GM18858 (cell line): ENCODE data around the gene SMYD1.
"Not testable (repeated sequence)": the region's sequence is repeated elsewhere in the genome, so short reads cannot be mapped to it uniquely, and the experiment has no call there.

Experiments
- ATAC-seq: cut with Tn5 transposase; IDR thresholded peaks from one replicate; pipeline ENCODE4 v1.9.1; 2021; ENCODE audit not compliant: unreplicated experiment

The SMYD1 gene

GRCh38 chr2:88067598-88067997, at the start of gene SMYD1:
Gene SMYD1, plus strand, starts transcription at chr2:88067825. Its CDS starts 40 bp downstream, at chr2:88067865.
- no peak for ATAC-seq

DNA sequence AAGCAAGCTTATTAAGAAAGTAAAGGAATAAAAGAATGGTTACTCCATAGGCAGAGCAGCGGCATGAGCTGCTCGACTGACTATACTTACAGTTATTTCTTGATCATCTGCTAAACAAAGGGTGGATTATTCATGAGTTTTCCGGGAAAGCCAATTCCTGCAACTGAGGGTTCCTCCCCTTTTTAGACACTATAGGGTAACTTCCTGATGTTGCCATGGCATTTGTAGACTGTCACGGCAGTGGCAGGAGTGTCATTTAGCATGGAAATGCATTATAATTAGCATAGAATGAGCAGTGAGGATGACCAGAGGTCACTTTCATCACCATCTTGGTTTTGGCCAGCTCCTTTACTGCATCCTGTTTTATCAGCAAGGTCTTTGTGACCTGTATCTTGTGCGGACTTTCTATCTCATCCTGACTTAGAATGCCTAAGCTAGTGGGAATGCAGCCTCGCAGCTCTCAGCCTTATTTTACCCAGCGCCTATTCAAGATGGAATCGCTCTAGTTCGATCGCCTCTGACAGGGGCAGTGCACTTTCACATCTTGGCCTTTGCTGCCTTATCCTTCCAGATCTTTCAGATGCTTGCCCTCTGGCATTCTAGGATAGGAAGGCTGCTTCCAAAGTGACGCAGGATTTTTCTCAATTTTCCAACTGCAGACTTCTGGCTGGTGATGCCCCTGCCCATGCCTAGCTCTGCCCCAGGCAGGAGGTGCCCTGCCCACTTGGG, 49.4 kb upstream of the SMYD1 start:
- not testable (repeated sequence) for ATAC-seq

- ATAC-seq, result no peak
Measured at GRCh38 chr2:88018909-88019308, 48.7 kb upstream of the SMYD1 start.

- no peak for ATAC-seq
Measured at GRCh38 chr2:88019985-88020384, 47.6 kb upstream of the SMYD1 start.

GRCh38 chr2:88022669-88022921, 45.0 kb upstream of the SMYD1 start:
- no peak for ATAC-seq

GRCh38 chr2:88024509-88024908, 43.1 kb upstream of the SMYD1 start:
- ATAC-seq, result no peak

DNA sequence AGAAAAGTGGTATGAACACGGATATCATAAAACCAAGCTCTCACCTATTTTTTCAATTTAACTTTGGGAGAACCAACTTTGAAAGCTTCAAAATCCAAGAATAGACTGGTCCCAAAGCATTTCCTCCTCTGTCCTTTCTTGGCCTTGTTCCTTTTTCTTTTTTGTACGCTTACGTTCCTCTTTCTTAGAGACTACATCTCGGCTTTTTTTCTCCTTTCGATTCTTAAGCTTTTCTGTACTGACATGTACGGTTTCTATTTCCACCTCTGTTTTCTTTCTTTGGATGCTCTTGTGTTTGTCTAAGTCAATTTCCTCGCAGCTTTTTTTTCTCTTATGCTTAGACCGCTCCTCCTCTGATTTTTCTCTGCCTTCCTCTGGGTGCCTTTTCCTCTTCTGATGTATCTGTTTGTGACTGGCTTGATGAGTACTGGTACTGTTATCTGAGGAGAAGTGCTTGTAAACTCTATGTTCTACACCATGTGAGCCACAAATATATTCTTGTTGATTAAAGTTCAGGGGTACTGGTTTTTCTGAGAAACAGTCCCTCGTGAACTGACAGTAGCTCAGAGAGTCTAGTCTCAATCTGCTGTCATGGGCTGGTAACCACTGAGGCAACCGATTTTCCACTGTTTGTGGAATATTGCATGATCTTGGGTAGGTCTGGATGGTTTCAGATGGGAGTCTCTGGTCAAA, 39.8 kb upstream of the SMYD1 start:
- no peak for ATAC-seq

DNA sequence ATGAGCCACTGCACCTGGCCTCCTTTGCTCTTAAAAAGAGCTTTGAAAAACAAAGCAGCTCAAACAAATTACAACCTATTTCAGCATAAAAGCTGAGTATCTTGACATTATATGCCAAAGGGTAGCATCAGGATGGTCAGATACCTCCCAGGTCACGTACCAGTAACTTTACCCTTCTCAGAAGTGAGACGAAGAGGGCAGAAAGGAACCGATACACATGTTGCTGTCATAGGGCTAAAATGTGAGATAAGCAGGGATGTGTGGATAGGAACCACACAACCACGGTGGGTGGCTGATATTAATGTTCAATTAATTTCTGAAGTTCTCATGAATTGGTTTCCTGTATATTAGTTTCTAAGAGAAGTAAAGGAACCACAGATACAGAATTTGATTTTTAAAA, 38.7 kb upstream of the SMYD1 start:
- ATAC-seq, result no peak

GRCh38 chr2:88032070-88032702, 35.4 kb upstream of the SMYD1 start:
- no peak for ATAC-seq

- no peak for ATAC-seq
Measured at GRCh38 chr2:88036182-88036581, 31.4 kb upstream of the SMYD1 start.

GRCh38 chr2:88036606-88037005, 31.0 kb upstream of the SMYD1 start:
- no peak for ATAC-seq

- no peak for ATAC-seq
Measured at GRCh38 chr2:88038263-88039105, 29.1 kb upstream of the SMYD1 start.

GRCh38 chr2:88042476-88042875, 25.1 kb upstream of the SMYD1 start:
- no peak for ATAC-seq

GRCh38 chr2:88045561-88045960, 22.1 kb upstream of the SMYD1 start:
- not testable (repeated sequence) for ATAC-seq

- ATAC-seq, result no peak
Measured at GRCh38 chr2:88048541-88048940, 19.1 kb upstream of the SMYD1 start.

DNA sequence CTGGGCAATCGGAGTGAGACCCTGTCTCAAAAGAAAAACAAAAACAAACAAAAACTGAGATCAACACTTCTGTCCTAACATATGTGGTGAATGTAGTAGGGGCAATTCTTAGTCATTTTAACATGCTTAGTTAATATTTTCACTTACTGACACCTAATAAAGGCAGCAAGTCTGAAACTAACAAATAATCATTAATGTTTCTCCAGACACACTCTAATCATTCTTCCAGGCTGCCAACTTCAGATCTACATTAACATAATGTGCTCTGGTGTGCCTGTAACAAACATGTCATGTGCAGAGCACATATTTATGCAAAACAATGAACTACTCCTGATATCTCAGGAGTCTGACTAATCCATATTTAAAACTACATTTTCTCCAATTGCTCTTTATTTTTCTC, 18.0 kb upstream of the SMYD1 start:
- ATAC-seq, result no peak

- ATAC-seq, result no peak
Measured at GRCh38 chr2:88051792-88052191, 15.8 kb upstream of the SMYD1 start.

- ATAC-seq, result no peak
Measured at GRCh38 chr2:88053296-88053695, 14.3 kb upstream of the SMYD1 start.

DNA sequence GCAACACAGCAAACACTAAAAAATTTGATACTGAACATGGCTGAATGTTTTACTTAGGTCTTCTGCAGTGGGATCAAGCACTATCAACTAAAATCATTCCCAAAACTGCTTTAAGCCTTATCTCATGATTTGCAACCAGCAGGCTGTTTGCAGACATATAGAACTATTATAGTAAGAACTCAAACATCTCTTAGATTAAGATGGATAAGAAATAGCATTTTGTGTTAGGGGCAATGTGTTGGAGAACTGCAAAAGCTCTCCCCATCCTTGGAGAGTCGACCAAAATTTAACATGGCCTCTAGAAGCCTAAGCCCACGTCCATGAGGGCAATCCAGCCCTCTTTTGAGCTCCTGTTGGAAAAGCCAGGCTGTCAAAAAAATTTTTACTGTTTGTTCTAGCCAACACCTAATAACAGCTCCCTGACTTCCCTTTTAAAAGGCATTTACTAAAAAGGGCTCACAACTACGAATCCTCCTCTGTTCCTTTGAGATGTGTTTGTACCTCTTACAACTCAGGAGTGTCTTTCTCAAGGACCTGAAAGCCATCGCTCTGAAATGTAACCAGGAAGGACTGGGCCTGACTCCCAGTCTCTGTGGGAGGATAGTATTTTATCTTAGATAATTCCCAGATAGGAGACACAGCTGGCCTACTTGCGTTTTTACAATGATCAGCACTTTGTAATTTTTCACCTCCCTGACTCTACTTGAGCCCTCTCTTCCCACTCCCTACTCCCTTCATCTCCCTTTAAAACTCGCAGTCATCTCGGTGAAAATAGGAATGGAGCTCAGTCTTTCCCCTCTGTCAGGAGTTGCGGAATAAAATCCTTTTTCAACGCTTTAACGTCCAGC, 13.5 kb upstream of the SMYD1 start:
- no peak for ATAC-seq

DNA sequence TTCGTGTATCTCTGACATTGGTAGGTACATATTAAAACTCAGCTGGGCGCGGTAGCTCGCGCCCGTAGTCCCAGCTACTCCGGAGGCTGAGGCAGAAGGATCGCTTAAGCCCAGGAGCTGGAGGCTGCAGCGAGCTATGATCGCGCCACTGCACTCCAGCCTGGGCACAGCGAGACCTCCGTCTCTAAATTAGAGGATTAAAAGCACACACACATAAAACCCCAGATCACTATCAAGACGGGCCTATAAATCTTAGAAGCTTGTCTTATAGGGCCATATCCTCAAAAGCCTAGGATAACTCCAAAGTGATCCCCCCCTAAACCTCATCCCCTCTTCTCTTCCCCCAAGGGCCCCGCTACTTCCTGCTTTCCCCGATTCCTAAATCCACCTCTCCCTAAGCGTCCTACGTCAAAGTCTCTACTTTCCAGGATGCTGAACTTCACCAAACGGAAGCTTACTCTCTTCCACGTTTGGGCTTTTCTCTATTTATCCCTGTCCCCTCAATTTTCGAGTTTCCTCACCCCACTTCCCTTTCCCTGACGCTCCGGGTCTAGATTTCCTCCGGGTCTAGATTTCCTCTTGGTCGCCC, 12.7 kb upstream of the SMYD1 start:
- ATAC-seq, result no peak
